HEK293T (cell line): Measurements from ENCODE around the gene OTUD7B.

Source experiments
- BHLHE40 ChIP-seq: fragments of 450-650 bp; IDR thresholded peaks from 2 replicates; pipeline ENCODE4 v1.6.1; 2016; ENCODE audit warnings: mild to moderate bottlenecking, moderate library complexity, borderline replicate concordance
- CTBP1 ChIP-seq: fragments of 450-650 bp; IDR thresholded peaks from 2 replicates; pipeline ENCODE4 v1.6.1; 2016; ENCODE audit warnings: borderline replicate concordance
- ELF4 ChIP-seq: fragments of 450-650 bp; IDR thresholded peaks from 2 replicates; pipeline ENCODE4 v1.6.1; 2017; ENCODE audit warnings: antibody characterized with exemption
- FOXA1 ChIP-seq: fragments of 450-650 bp; IDR thresholded peaks from 2 replicates; pipeline ENCODE4 v1.6.1; 2016; ENCODE audit warnings: mild to moderate bottlenecking
- FOXK2 ChIP-seq: fragments of 450-650 bp; IDR thresholded peaks from 2 replicates; pipeline ENCODE4 v1.6.1; 2016; ENCODE audit warnings: mild to moderate bottlenecking
- L3MBTL2 ChIP-seq: fragments of 450-650 bp; conservative IDR thresholded peaks from 2 replicates; pipeline ENCODE4 v1.6.1; 2016; ENCODE audit warnings: mild to moderate bottlenecking
- NFRKB ChIP-seq: fragments of 450-650 bp; IDR thresholded peaks from 2 replicates; pipeline ENCODE4 v1.6.1; 2016; ENCODE audit warnings: mild to moderate bottlenecking, moderate library complexity
- SP1 ChIP-seq: fragments of 450-650 bp; IDR thresholded peaks from 2 replicates; pipeline ENCODE4 v1.6.1; 2017
- SUZ12 ChIP-seq: fragments of 450-650 bp; IDR thresholded peaks from 2 replicates; pipeline ENCODE4 v1.6.1; 2016; ENCODE audit warnings: mild to moderate bottlenecking
- ZNF384 ChIP-seq: fragments of 450-650 bp; IDR thresholded peaks from 2 replicates; pipeline ENCODE4 v1.6.1; 2016

DNA sequence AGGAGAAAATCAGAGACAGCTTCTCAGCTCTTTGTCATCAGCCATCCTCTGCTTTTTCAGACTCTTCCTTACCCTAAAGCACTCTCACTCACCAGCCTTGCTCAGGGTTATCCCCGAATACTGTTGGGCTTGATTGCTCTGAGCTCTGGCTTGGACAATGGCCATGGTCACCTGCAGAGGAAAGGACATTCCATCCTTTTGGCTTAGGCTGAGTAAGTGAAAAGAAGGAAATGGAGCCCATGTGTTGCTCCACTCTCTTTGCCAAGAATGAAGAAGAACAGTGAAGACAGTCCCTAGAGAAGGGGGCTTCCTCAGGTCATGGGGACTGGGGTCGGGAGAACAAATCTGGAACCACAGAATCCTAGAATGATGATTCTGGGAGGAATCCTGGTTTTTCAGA lies 76.2 kb downstream of the OTUD7B start:
- TF ChIP-seq NFRKB (no peak), SUZ12 (no peak), ELF4 (no peak), SP1 (no peak), ZNF384 (no peak), FOXA1 (no peak), CTBP1 (no peak), FOXK2 (no peak), BHLHE40 (no peak), L3MBTL2 (no peak)
